KMS-11 (cell line): ENCODE measurements around the gene TSHZ1.

Experiments
- H2AFZ ChIP-seq: fragments of 200-600 bp; sonication (generic); 2 replicates; pipeline ENCODE4 v1.6.1; 2016; ENCODE audit warnings: antibody characterized with exemption, mixed run types, low read depth
- H3K27ac ChIP-seq: fragments of 200-600 bp; sonication (generic); 2 replicates; pipeline ENCODE4 v1.6.1; 2016; ENCODE audit warnings: mild to moderate bottlenecking, mixed run types
- H3K27me3 ChIP-seq: fragments of 200-600 bp; sonication (generic); 2 replicates; pipeline ENCODE4 v1.6.1; 2017; ENCODE audit warnings: mild to moderate bottlenecking, low read depth, mixed run types, moderate library complexity; ENCODE audit not compliant: insufficient read depth
- H3K36me3 ChIP-seq: fragments of 200-600 bp; sonication (generic); 2 replicates; pipeline ENCODE4 v1.6.1; 2017; ENCODE audit warnings: mild to moderate bottlenecking, mixed run types; ENCODE audit not compliant: insufficient read depth
- H3K4me1 ChIP-seq: fragments of 200-600 bp; sonication (generic); 2 replicates; pipeline ENCODE4 v1.6.1; 2016; ENCODE audit warnings: mild to moderate bottlenecking, low read depth, mixed run types; ENCODE audit not compliant: poor library complexity, severe bottlenecking
- H3K4me2 ChIP-seq: fragments of 200-600 bp; sonication (generic); 2 replicates; pipeline ENCODE4 v1.7.0; 2016; ENCODE audit warnings: mild to moderate bottlenecking, mixed run types
- H3K4me3 ChIP-seq: fragments of 200-600 bp; sonication (generic); IDR thresholded peaks from 2 replicates; pipeline ENCODE4 v1.6.1; 2017; ENCODE audit warnings: low read depth, low read length, mixed read lengths; ENCODE audit not compliant: insufficient read depth
- H3K79me2 ChIP-seq: fragments of 200-600 bp; sonication (generic); 2 replicates; pipeline ENCODE4 v1.6.1; 2016; ENCODE audit warnings: low read depth, mixed run types; ENCODE audit not compliant: insufficient read depth
- H3K9ac ChIP-seq: fragments of 200-600 bp; sonication (generic); 2 replicates; pipeline ENCODE4 v1.6.1; 2016; ENCODE audit warnings: mild to moderate bottlenecking, mixed run types
- H4K20me1 ChIP-seq: fragments of 200-600 bp; sonication (generic); 2 replicates; pipeline ENCODE4 v1.6.1; 2016; ENCODE audit warnings: mild to moderate bottlenecking, mixed run types; ENCODE audit not compliant: insufficient read depth
- CTCF ChIP-seq: fragments of 200-600 bp; sonication (generic); conservative IDR thresholded peaks from 2 replicates; pipeline ENCODE4 v1.6.1; 2017; ENCODE audit warnings: low read depth, mild to moderate bottlenecking, antibody characterized with exemption, low read length, moderate library complexity, mixed read lengths

The TSHZ1 gene

GRCh38 chr18:75228967-75229366, 18.4 kb downstream of the TSHZ1 start:
- H3K79me2 ChIP-seq, result no peaks in the 10 kb centered on the region

GRCh38 chr18:75229437-75229836, 18.8 kb downstream of the TSHZ1 start:
- Histone ChIP-seq H3K4me2 (no peak overlapping the region), H2AFZ (no peak overlapping the region), H3K4me3 (no peak overlapping the region), H3K36me3 (no peaks in the 10 kb centered on the region), H3K79me2 (no peaks in the 10 kb centered on the region), H4K20me1 (no peaks in the 10 kb centered on the region), H3K9ac (no peak overlapping the region), H3K27ac (no peak overlapping the region), H3K27me3 (no peaks in the 10 kb centered on the region), H3K4me1 (peaks cover 4% of the 10 kb centered on the region)
- no peak for TF ChIP-seq CTCF

More at GRCh38 chr18:75228967-75229366, 18.4 kb downstream of the TSHZ1 start:
- H2AFZ ChIP-seq, result no peak overlapping the region
- no peaks in the 10 kb centered on the region for H4K20me1 ChIP-seq
- H3K9ac ChIP-seq, result no peak overlapping the region
- H3K27ac ChIP-seq, result no peak overlapping the region
- no peak overlapping the region for H3K4me3 ChIP-seq
- TF ChIP-seq CTCF, result no peak
- H3K36me3 ChIP-seq, result no peaks in the 10 kb centered on the region
- H3K4me1 ChIP-seq, result peaks cover 4% of the 10 kb centered on the region
- H3K4me2 ChIP-seq, result no peak overlapping the region
- no peaks in the 10 kb centered on the region for H3K27me3 ChIP-seq

GRCh38 chr18:75230163-75231052, 19.8 kb downstream of the TSHZ1 start:
- H3K4me1 ChIP-seq, result peaks cover 4% of the 10 kb centered on the region
- H3K9ac ChIP-seq, result no peak overlapping the region
- H3K27ac ChIP-seq, result no peak overlapping the region
- H3K79me2 ChIP-seq, result no peaks in the 10 kb centered on the region
- H2AFZ ChIP-seq, result no peak overlapping the region
- H3K4me3 ChIP-seq, result no peak overlapping the region
- H3K4me2 ChIP-seq, result no peak overlapping the region
- no peaks in the 10 kb centered on the region for H4K20me1 ChIP-seq
- no peaks in the 10 kb centered on the region for H3K36me3 ChIP-seq
- no peak for TF ChIP-seq CTCF
- no peaks in the 10 kb centered on the region for H3K27me3 ChIP-seq

DNA sequence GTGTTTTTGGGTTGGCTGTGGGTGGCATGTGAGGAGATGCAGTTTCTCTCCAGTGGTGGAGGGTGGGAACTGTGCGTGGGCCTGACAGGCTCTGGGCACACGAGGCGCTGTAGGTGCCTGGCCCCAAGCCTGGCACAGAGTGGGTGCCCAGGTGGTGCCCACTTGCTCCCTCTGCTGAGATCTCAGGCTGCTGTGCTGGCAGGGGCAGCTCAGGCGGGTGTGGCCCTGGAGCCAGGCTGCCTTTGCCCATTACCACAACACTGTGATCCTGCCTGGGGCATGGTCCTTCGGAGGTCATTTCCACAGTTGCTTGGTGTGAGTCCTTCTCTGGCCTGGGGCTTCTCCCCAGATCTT, 20.4 kb downstream of the TSHZ1 start:
- Histone ChIP-seq H3K9ac (no peak overlapping the region), H3K4me3 (no peak overlapping the region), H3K27me3 (no peaks in the 10 kb centered on the region), H3K79me2 (no peaks in the 10 kb centered on the region), H3K4me2 (no peak overlapping the region), H3K36me3 (no peaks in the 10 kb centered on the region), H3K27ac (no peak overlapping the region), H2AFZ (no peak overlapping the region), H4K20me1 (no peaks in the 10 kb centered on the region), H3K4me1 (peaks cover 4% of the 10 kb centered on the region)
- no peak for TF ChIP-seq CTCF
